Activated CD4-positive, alpha-beta T cell treated with anti-CD3 and anti-CD28 coated beads, Interleukin-2, amount 50 U/mL, for 48 hours (primary cell): ENCODE results near the gene CDK17.
A peak's percentile ranks its signal among the peaks of the same experiment; 100 is the strongest.
"Not testable (repeated sequence)": the region's sequence is repeated elsewhere in the genome, so short reads cannot be mapped to it uniquely, and the experiment has no call there.

Source experiments
- DNase-seq, 2 experiments: peaks; one replicate each; pipeline ENCODE4 v3.0.0-alpha.2; 2020

Gene CDK17

GRCh38 chr12:96416033-96416799 lies 16.0 kb upstream of the CDK17 start:
- no peak for DNase-seq

- DNase-seq, result no peak
Observed at GRCh38 chr12:96414637-96415036, 14.4 kb upstream of the CDK17 start.

GRCh38 chr12:96412431-96412830 lies 12.2 kb upstream of the CDK17 start:
- no peak for DNase-seq

- DNase-seq, result no peak
Observed at GRCh38 chr12:96409731-96410130, 9.5 kb upstream of the CDK17 start.

GRCh38 chr12:96408993-96409392 lies 8.8 kb upstream of the CDK17 start:
- DNase-seq, result no peak

- not testable (repeated sequence) for DNase-seq
Observed at GRCh38 chr12:96407429-96408097, 7.3 kb upstream of the CDK17 start.

- no peak for DNase-seq
Observed at GRCh38 chr12:96404696-96405095, 4.5 kb upstream of the CDK17 start.

- no peak for DNase-seq
Observed at GRCh38 chr12:96403870-96404269, 3.6 kb upstream of the CDK17 start.

GRCh38 chr12:96402522-96402921 lies 2.3 kb upstream of the CDK17 start:
- DNase-seq, result not testable (repeated sequence)

- DNase-seq, result peak in 1 of 2 experiments; percentile 29
Observed at GRCh38 chr12:96402061-96402460, 1.8 kb upstream of the CDK17 start.

- DNase-seq, result peak; percentile 37 to 51
Observed at GRCh38 chr12:96401076-96401871, 1.0 kb upstream of the CDK17 start.

GRCh38 chr12:96400631-96401075 lies 414 bp upstream of the CDK17 start:
- no peak for DNase-seq

GRCh38 chr12:96399120-96399918 lies 920 bp downstream of the CDK17 start:
- peak; percentile 64 to 70 for DNase-seq

- no peak for DNase-seq
Observed at GRCh38 chr12:96398424-96399119, 1.7 kb downstream of the CDK17 start.

GRCh38 chr12:96397756-96398423 lies 2.3 kb downstream of the CDK17 start:
- DNase-seq, result no peak

- no peak for DNase-seq
Observed at GRCh38 chr12:96396914-96397313, 3.3 kb downstream of the CDK17 start.

- no peak for DNase-seq
Observed at GRCh38 chr12:96396209-96396608, 4.0 kb downstream of the CDK17 start.

GRCh38 chr12:96395236-96395635 lies 5.0 kb downstream of the CDK17 start:
- no peak for DNase-seq

GRCh38 chr12:96393229-96393628 lies 7.0 kb downstream of the CDK17 start:
- DNase-seq, result not testable (repeated sequence)

- no peak for DNase-seq
Observed at GRCh38 chr12:96392397-96392796, 7.8 kb downstream of the CDK17 start.

GRCh38 chr12:96387981-96388380 lies 12.3 kb downstream of the CDK17 start:
- no peak for DNase-seq
